Astrocyte of the spinal cord (primary cell): Measurements from ENCODE around the gene CELA1.
A peak's percentile ranks its signal among the peaks of the same experiment; 100 is the strongest.

Experiments
- DNase-seq: peaks from one replicate; pipeline ENCODE4 v3.0.0; 2011; ENCODE audit warnings: low read depth, low spot score
- H3K4me3 ChIP-seq: 2 replicates; pipeline ENCODE4 v1.5.1; 2011; ENCODE audit warnings: low read depth, mild to moderate bottlenecking, low read length, moderate library complexity
- CTCF ChIP-seq: IDR thresholded peaks from 2 replicates; pipeline ENCODE4 v1.5.1; 2012; ENCODE audit warnings: low read depth, mild to moderate bottlenecking, low read length, inconsistent platforms
- in situ Hi-C: cut with HindIII; loops from 2 replicates; pipeline ENCODE4 v1.10.0; 2017; ENCODE audit warnings: low sequenced_read_pairs

CELA1 gene

GRCh38 chr12:51369581-51369980 is 23.1 kb upstream of the CELA1 start:
- TF ChIP-seq CTCF = no peak
- H3K4me3 ChIP-seq = no peak overlapping the region
- DNase-seq = no peak
- in situ Hi-C loops = no loop called here

GRCh38 chr12:51368640-51369517 is 22.4 kb upstream of the CELA1 start:
- TF ChIP-seq CTCF = no peak
- in situ Hi-C loops = no loop called here
- no peak overlapping the region for H3K4me3 ChIP-seq
- peak; percentile 55 for DNase-seq

GRCh38 chr12:51365276-51365675 is 18.8 kb upstream of the CELA1 start:
- no peak for TF ChIP-seq CTCF
- DNase-seq = no peak
- H3K4me3 ChIP-seq = no peak overlapping the region
- in situ Hi-C loops = no loop called here

- no peak for TF ChIP-seq CTCF
- no peak overlapping the region for H3K4me3 ChIP-seq
- no peak for DNase-seq
- in situ Hi-C loops = no loop called here
These were observed 17.5 kb upstream of the CELA1 start for GRCh38 chr12:51364001-51364400.

- in situ Hi-C loops = no loop called here
- TF ChIP-seq CTCF = no peak
- no peak for DNase-seq
- H3K4me3 ChIP-seq = no peak overlapping the region
These were observed 16.4 kb upstream of the CELA1 start for GRCh38 chr12:51362747-51363342.

- TF ChIP-seq CTCF = no peak
- H3K4me3 ChIP-seq = no peak overlapping the region
- in situ Hi-C loops = no loop called here
- DNase-seq = no peak
These were observed 15.8 kb upstream of the CELA1 start for GRCh38 chr12:51362307-51362706.
